ENCODE measurements around the gene CCN5.
"Not testable (repeated sequence)": the region's sequence is repeated elsewhere in the genome, so short reads cannot be mapped to it uniquely, and the experiment has no call there.

The CCN5 gene

GRCh38 chr20:44762466-44763140, 47.4 kb downstream of the CCN5 start:
- no peak for DNase-seq

GRCh38 chr20:44763798-44764197, 48.6 kb downstream of the CCN5 start:
- not testable (repeated sequence) for DNase-seq

GRCh38 chr20:44765091-44765490, 49.9 kb downstream of the CCN5 start:
- DNase-seq = no peak

DNA sequence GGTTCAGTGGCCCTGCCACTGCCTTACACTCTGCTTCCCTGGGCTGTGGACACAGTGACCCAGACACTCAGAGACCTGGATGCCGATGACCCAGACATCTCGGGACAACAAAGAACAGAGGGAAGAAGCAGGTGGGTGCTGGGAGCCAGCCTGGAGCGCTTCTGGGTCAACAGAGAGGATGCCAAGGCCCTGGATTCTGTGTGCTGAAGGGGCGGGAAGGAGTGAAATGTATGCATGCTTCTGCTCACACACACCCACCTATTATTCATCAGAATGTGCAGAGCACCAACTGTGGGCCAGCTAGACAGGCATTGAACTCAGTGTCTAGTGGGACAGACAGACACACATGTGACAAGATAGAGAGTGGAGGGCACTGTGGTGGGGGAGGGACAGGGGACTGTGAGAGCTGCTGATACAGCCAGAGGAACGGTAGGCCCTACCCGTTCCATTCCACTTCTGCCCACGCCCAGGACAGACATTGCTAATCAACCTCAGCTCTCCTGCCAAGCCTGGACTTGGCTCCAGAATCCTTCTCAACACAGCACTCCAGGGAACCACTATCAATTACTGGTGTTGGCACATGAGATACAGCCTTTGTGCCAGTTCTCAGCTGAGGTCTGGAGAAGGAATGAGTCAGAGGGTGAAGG, 50.7 kb downstream of the CCN5 start:
- DNase-seq = no peak

DNA sequence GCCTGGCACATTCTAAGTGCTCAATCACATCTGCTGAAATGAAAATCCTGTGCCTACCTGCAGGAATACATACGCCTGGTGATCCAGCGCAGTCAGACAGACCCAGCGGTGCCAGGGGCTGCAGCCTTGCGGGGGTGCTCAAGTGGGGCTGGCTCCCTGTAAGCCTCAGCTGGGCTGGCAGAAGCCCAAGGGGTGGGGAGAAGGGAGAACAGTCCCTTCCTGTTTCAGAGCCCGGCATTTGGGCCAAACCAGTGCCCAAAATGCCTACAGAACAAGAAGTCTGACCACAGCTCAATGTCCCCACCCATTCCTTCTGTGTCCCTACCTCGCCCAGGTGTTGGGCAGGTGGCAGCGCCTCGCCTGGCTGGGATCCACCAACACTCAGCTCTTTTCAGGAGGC, 53.1 kb downstream of the CCN5 start:
- DNase-seq = no peak

DNA sequence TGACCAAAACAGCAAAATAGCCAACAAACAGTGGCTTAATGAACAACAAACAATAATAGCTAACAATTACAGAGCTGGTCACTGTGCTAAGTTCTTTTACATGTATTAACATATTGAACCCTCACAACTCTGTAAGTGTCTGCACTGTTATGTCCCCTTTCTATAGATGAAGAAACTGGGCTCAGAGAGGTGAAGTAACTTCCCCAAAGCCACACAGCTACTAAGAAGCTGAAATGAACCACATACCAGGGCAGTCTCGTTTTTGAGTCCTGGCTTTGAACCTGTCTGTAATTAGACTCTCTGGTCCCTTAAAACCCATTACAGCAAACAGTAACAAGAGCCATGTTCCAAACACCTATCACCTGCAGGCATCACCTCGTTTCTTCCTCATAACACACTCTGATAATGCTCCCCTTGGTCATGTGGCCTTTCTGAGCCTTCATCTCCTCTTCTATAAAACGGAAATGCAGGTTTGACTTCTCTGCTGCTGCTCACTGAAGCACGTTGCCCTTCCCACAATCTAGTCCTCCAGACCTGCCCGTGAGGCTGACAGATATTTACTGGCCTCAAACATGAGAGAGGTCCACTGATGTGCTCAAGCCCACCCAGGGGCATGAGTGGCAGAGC, 53.8 kb downstream of the CCN5 start:
- no peak for DNase-seq

DNA sequence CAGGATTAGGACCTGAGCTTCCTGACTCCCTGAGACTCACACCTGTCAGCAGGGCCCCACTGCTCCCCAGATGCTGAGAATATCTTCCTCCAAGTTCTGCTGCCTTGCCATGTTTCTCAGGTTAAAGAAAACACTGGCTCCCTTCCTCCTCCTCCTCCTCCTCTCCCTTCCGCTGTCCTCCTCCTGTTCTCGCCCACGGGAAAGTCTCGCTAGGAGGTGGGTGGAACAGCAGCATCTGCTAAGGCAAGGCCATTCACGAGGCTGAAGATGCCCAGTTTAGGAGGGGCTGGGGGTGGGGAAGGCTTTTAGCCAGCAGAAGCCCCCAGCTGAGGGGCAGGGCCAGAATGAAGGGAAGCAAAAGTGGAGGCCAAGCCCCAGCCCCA, 54.3 kb downstream of the CCN5 start:
- no peak for DNase-seq

- no peak for DNase-seq
Measured at GRCh38 chr20:44770484-44771171, 55.5 kb downstream of the CCN5 start.

DNA sequence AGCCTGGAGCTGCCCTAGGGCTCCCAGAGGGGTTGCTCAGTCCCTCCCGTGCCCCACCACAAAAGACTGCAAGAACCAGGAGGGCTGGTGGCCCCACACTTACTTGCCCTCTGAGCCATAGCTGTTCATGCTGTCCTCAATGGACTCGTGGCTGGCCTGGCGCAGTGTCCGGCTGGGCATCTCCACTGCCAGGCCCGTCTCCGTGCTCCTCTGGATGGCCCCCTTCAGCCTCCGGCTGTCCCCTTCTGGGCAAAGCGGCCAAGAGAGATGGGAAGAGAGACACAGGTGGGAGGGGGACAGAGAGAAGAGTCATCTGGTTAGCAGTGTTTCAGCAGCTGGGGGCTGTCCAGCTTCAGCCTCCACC, 56.0 kb downstream of the CCN5 start:
- no peak for DNase-seq

- no peak for DNase-seq
Measured at GRCh38 chr20:44772636-44773035, 57.5 kb downstream of the CCN5 start.

GRCh38 chr20:44773070-44773829, 58.1 kb downstream of the CCN5 start:
- no peak for DNase-seq

DNA sequence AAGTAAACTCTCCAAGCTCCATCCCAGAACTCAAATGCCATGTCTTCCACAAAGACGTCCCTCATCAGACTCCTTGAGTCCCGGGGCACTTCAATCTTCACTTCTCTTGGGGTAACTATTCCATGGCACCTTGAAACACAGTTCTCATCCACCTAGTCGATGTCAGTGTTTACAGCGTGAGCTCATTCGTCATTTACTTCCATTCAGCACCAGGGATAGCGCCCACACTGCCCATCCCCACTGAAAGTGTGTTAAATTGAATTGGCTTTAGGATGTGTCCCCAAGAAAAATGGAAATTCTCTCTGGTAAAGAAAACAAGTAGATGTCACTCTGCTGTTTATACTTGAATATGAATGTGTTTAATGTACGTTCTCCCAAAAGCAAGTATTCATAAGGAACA, 61.8 kb downstream of the CCN5 start:
- DNase-seq = no peak

All from CD4-positive, alpha-beta T cell treated with Interleukin-1 beta for 1 hour (primary cell).